Measurements from ENCODE around the gene MPZL2. TPM values are rescaled to one million over a fixed set of nuclear protein-coding genes. Genes with fewer than 3 reads are reported as not detected.

The MPZL2 gene
- total and polyA plus RNA-seq, 2 of the 8 experiments (the other 6 are each of a cell fraction or from before 2014, with no cell fraction given) = 2.4 to 3.2 TPM

- POLR2A ChIA-PET (ENCODE audit: partially characterized antibody) = no interaction called here
- H3K27me3 ChIP-seq (replicated peaks in 1 of 4; ENCODE audit: control insufficient read depth in 3 of 4, extremely low read depth in 1 of 4, insufficient read depth in 3 of 4, low read length in 3 of 4) = no peaks in the 10 kb centered on the region
- H2BK120ac ChIP-seq (replicated peaks; ENCODE audit: low read depth, low read length) = no peak overlapping the region
- H3K36me3 ChIP-seq (ENCODE audit: control insufficient read depth in 2 of 4, insufficient read depth in 4 of 4, low read length in 3 of 4) = no peaks in the 10 kb centered on the region
- H3K4me1 ChIP-seq (replicated peaks in 1 of 4; ENCODE audit: control insufficient read depth in 3 of 4, insufficient read depth in 4 of 4, low read length in 3 of 4) = peaks cover 0 to 3% (median 0%) of the 10 kb centered on the region in 4 experiments; a peak in 1 of 7 replicates
- no peak overlapping the region for H2BK20ac ChIP-seq (ENCODE audit: low read length)
- no peak overlapping the region for H3K23ac ChIP-seq (ENCODE audit: insufficient read length)
- H3K4me3 ChIP-seq (ENCODE audit: extremely low read depth in 1 of 4, insufficient read depth in 2 of 4, low read depth in 3 of 4, low read length in 4 of 4) = no peak overlapping the region
- no peaks in the 10 kb centered on the region for H3K79me2 ChIP-seq (ENCODE audit: control insufficient read depth in 1 of 2, insufficient read depth in 2 of 2, low read length in 2 of 2)
- H4K20me1 ChIP-seq (replicated peaks in 1 of 2; ENCODE audit: control insufficient read depth in 1 of 2, insufficient read depth in 2 of 2, low read length in 2 of 2) = no peaks in the 10 kb centered on the region
- WGBS, 2 experiments (ENCODE audit: extremely low coverage in 1 of 2, insufficient coverage in 1 of 2, insufficient read length in 1 of 2, insufficient replicate concordance in 2 of 2, low coverage in 1 of 2, low lambda C conversion rate in 2 of 2, missing lambda C conversion rate in 1 of 2) = 82% methylated on average over 5 of the region's 5 CpGs; no CpG with 5 or more reads in 1 of the 2 experiments
- no peak overlapping the region for H4K8ac ChIP-seq (ENCODE audit: extremely low read depth, insufficient read depth, low read length)
- no peak overlapping the region for H2BK5ac ChIP-seq (ENCODE audit: low read depth, low read length)
- no peaks in the 10 kb centered on the region for H3K79me1 ChIP-seq (ENCODE audit: low read depth, low read length)
- no peak overlapping the region for H2BK15ac ChIP-seq (ENCODE audit: low read length)
- no peak overlapping the region for H4K5ac ChIP-seq (ENCODE audit: insufficient read length, low read depth, low read length)
- TF ChIP-seq JUND (IDR thresholded peaks at IDR 0.05; ENCODE audit: low read length) = no peak
- TF ChIP-seq JUN (IDR thresholded peaks at IDR 0.05; ENCODE audit: low read depth, low read length) = no peak
- TF ChIP-seq TBP (IDR thresholded peaks at IDR 0.05; ENCODE audit: low read depth, low read length) = peak; percentile 67; the same call in 1 of the 2 replicates
- TF ChIP-seq HDAC2 (IDR thresholded peaks at IDR 0.05; ENCODE audit: borderline replicate concordance in 1 of 2, low read depth in 2 of 2, low read length in 2 of 2) = no peak
- no peak for TF ChIP-seq GABPA (IDR thresholded peaks at IDR 0.05; ENCODE audit: borderline replicate concordance, insufficient read depth, low read length)
- no peak for TF ChIP-seq KDM4A (IDR thresholded peaks at IDR 0.05; ENCODE audit: low read depth, low read length, severe bottlenecking)
- TF ChIP-seq KDM5A (IDR thresholded peaks at IDR 0.05; ENCODE audit: low read length) = no peak
- H3K14ac ChIP-seq (ENCODE audit: insufficient read length) = no peak overlapping the region
- H3K56ac ChIP-seq (replicated peaks; ENCODE audit: insufficient read length, low read depth, low read length) = no peak overlapping the region
- no peaks in the 10 kb centered on the region for H3K23me2 ChIP-seq (ENCODE audit: low read depth, low read length)
- no peak overlapping the region for H3K27ac ChIP-seq (ENCODE audit: low read depth, low read length)
- H2AFZ ChIP-seq (ENCODE audit: low read length) = no peak overlapping the region
- H3K9ac ChIP-seq (replicated peaks in 1 of 4; ENCODE audit: extremely low read depth in 1 of 4, low read depth in 3 of 4, low read length in 3 of 4) = no peak overlapping the region
- H3K4ac ChIP-seq (replicated peaks; ENCODE audit: insufficient read length, low read depth, low read length) = no peak overlapping the region
- CTCF ChIA-PET (ENCODE audit: partially characterized antibody) = interaction anchor here (0.8 to 1.6 kb wide), 5 partner anchors 8 to 74 kb away, joined by 3 to 9 read pairs (median 3); no protein-coding TSS in a partner anchor
- no peak overlapping the region for H3K18ac ChIP-seq (ENCODE audit: extremely low read depth, low read length)
- no peak for FAIRE-seq
- no peak overlapping the region for H2AK5ac ChIP-seq (ENCODE audit: low read depth, low read length)
- H2BK12ac ChIP-seq (ENCODE audit: low read depth, low read length) = no peak overlapping the region
- no peak overlapping the region for H4K91ac ChIP-seq (replicated peaks; ENCODE audit: insufficient read length, low read length)
- DNase-seq (ENCODE audit: low read depth in 1 of 2, low spot score in 2 of 2) = no peak
- no peak overlapping the region for H3K4me2 ChIP-seq (ENCODE audit: insufficient read depth in 1 of 2, low read depth in 2 of 2, low read length in 2 of 2)
- H3K9me3 ChIP-seq (ENCODE audit: insufficient read depth in 2 of 2, low read depth in 1 of 2, low read length in 1 of 2) = no peaks in the 10 kb centered on the region
Measured at GRCh38 chr11:118221419-118221818, 42.7 kb downstream of the MPZL2 start.

All from H1 (cell line).